K562 (cell line): ENCODE data around the gene TSC22D3. TPM values are rescaled to one million over a fixed set of nuclear protein-coding genes. Genes with fewer than 3 reads are reported as not detected.
A peak's percentile ranks its signal among the peaks of the same experiment; 100 is the strongest.

Experiments used
- BRF2 ChIP-seq: IDR thresholded peaks from 3 replicates; pipeline ENCODE4 v1.6.1; 2011; ENCODE audit warnings: borderline replicate concordance, mild to moderate bottlenecking; ENCODE audit not compliant: insufficient read length, insufficient read depth
- THRB ChIP-seq: fragments of 450-650 bp; formaldehyde crosslinking; conservative IDR thresholded peaks from 2 replicates; pipeline ENCODE4 v1.4.0; 2022; ENCODE audit warnings: mild to moderate bottlenecking, missing genetic modification characterization
- ZNF512 ChIP-seq: IDR thresholded peaks from 2 replicates; pipeline ENCODE4 v1.6.1; 2016; ENCODE audit warnings: missing genetic modification characterization, missing compliant biosample characterization
- polyA plus RNA-seq, 8 experiments: library from polyadenylated mRNA; depleted of rRNA in 4 of 8; stranded (reverse) in 5 of 8; unstranded in 3 of 8; fragments of >200 nt; fragmentation: Nextera tagmentation in 2 of 8; fragmentation: Illumina TruSeq in 1 of 8; extraction: Ambion mirVana in 2 of 8; extraction: Trizol in 1 of 8; gene quantifications; 2 replicates each; pipeline versions ENCODE4 v1.2.1 to v1.2.3, GENCODE V29; 2011 to 2014; ENCODE audit warnings: inconsistent platforms in 1 of 8, missing spikeins in 1 of 8
- total RNA-seq, 7 experiments: library from RNA; depleted of rRNA in 6 of 7; stranded (reverse); fragments of >200 nt in 6 of 7; fragmentation: Illumina TruSeq in 2 of 7; extraction: Trizol in 2 of 7; gene quantifications; 2 replicates each; pipeline versions ENCODE4 v1.2.1 to v1.2.3, GENCODE V29; 2011 to 2021; ENCODE audit warnings: low replicate concordance in 1 of 7

TSC22D3 gene
- total and polyA plus RNA-seq, 9 of the 15 experiments (the other 6 are each of a cell fraction or from before 2014, with no cell fraction given) = 0.48 to 3.0 (median 0.87) TPM

GRCh38 chrX:107776649-107777535 is 1.3 kb upstream of the TSC22D3 start (continued):
- TF ChIP-seq ZNF512 = peak; percentile 99
- TF ChIP-seq BRF2 = no peak
- TF ChIP-seq THRB (CRISPR knock-in tag) = peak; percentile 49; the same call in 1 of the 2 replicates
